DND-41 (cell line): ENCODE measurements around the gene ARRDC4.

Experiments
- ATAC-seq: fragments of 200-7000 bp; cut with Tn5 transposase; 3 replicates; pipeline ENCODE4 v1.9.1; 2021; ENCODE audit warnings: low read depth; ENCODE audit not compliant: insufficient read depth
- DNase-seq: peaks from one replicate; pipeline ENCODE4 v3.0.0-alpha.2; 2020
- H2AFZ ChIP-seq: 2 replicates; pipeline ENCODE4 v1.6.0; 2012; ENCODE audit warnings: low read depth, low read length
- H3K27ac ChIP-seq: 2 replicates; pipeline ENCODE4 v1.5.1; 2012; ENCODE audit warnings: low read length, inconsistent platforms
- H3K27me3 ChIP-seq: fragments of 200-600 bp; sonication (generic); 2 replicates; pipeline ENCODE4 v1.6.0; 2012; ENCODE audit warnings: low read length, mild to moderate bottlenecking, inconsistent platforms; ENCODE audit not compliant: insufficient read depth, poor library complexity
- H3K36me3 ChIP-seq: 2 replicates; pipeline ENCODE4 v1.5.1; 2012; ENCODE audit warnings: low read length, inconsistent platforms; ENCODE audit not compliant: insufficient read depth
- H3K4me1 ChIP-seq: 2 replicates; pipeline ENCODE4 v1.5.1; 2012; ENCODE audit warnings: mild to moderate bottlenecking, low read length; ENCODE audit not compliant: insufficient read depth
- H3K4me2 ChIP-seq: 2 replicates; pipeline ENCODE4 v1.6.0; 2012; ENCODE audit warnings: mild to moderate bottlenecking, moderate library complexity, low read length, inconsistent platforms; ENCODE audit not compliant: insufficient read depth
- H3K4me3 ChIP-seq, 2 experiments: fragments of 200-600 bp in 1 of 2; shearing (Covaris generic) in 1 of 2; 2 replicates each; pipeline ENCODE4 v1.5.1; 2012 to 2016; ENCODE audit warnings: inconsistent platforms in 2 of 2, low read length in 2 of 2, mild to moderate bottlenecking in 2 of 2, low read depth in 1 of 2, moderate library complexity in 1 of 2
- H3K79me2 ChIP-seq: 2 replicates; pipeline ENCODE4 v1.6.0; 2012; ENCODE audit warnings: low read length, inconsistent platforms; ENCODE audit not compliant: insufficient read depth
- H3K9ac ChIP-seq: 2 replicates; pipeline ENCODE4 v1.6.0; 2012; ENCODE audit warnings: low read depth, mild to moderate bottlenecking, inconsistent platforms, low read length, moderate library complexity
- H3K9me3 ChIP-seq: 2 replicates; pipeline ENCODE4 v1.5.1; 2012; ENCODE audit warnings: low read length, moderate library complexity, mild to moderate bottlenecking, inconsistent platforms; ENCODE audit not compliant: insufficient read depth, severe bottlenecking
- H4K20me1 ChIP-seq: 2 replicates; pipeline ENCODE4 v1.6.0; 2012; ENCODE audit warnings: low read length; ENCODE audit not compliant: insufficient read depth
- EZH2 ChIP-seq: IDR thresholded peaks from 3 replicates; pipeline ENCODE4 v1.6.1; 2012; ENCODE audit warnings: borderline replicate concordance, low read depth, mild to moderate bottlenecking, moderate library complexity, low read length, inconsistent platforms; ENCODE audit not compliant: severe bottlenecking
- TF ChIP-seq, protein P1 (sequence below): IDR thresholded peaks from 2 replicates; pipeline ENCODE4 v1.5.1; 2012; ENCODE audit warnings: borderline replicate concordance, low read length, moderate library complexity, mild to moderate bottlenecking; ENCODE audit not compliant: poor library complexity, severe bottlenecking; ENCODE audit errors: extremely low read depth

ARRDC4 gene

DNA sequence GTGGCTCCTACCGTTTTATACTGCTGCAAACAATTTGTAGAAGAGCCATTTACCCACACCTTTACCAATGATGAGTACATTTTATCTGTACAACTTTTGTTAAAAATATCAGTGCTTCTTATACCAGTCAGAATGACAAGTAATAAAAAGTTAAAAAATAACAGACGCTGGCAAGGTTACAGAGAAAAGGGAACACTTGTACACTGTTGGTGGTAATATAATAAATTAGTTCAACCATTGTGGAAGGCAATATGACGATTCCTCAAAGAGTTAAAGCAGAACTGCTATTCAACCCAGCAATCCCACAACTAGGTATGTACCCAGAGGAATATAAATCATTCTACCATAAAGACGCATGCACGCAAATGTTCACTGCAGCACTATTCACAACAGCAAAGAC, 51.9 kb downstream of the ARRDC4 start:
- Histone ChIP-seq H3K4me3 (no peak overlapping the region), H3K9ac (no peak overlapping the region), H3K79me2 (no peaks in the 10 kb centered on the region), H3K9me3 (no peaks in the 10 kb centered on the region), H2AFZ (no peak overlapping the region), H3K4me2 (no peak overlapping the region), H3K27me3 (no peaks in the 10 kb centered on the region), H4K20me1 (no peaks in the 10 kb centered on the region), H3K36me3 (no peaks in the 10 kb centered on the region), H3K4me1 (no peaks in the 10 kb centered on the region), H3K27ac (no peak overlapping the region)
- no peak for DNase-seq
- no peak for ATAC-seq
- TF ChIP-seq, protein P1, sequence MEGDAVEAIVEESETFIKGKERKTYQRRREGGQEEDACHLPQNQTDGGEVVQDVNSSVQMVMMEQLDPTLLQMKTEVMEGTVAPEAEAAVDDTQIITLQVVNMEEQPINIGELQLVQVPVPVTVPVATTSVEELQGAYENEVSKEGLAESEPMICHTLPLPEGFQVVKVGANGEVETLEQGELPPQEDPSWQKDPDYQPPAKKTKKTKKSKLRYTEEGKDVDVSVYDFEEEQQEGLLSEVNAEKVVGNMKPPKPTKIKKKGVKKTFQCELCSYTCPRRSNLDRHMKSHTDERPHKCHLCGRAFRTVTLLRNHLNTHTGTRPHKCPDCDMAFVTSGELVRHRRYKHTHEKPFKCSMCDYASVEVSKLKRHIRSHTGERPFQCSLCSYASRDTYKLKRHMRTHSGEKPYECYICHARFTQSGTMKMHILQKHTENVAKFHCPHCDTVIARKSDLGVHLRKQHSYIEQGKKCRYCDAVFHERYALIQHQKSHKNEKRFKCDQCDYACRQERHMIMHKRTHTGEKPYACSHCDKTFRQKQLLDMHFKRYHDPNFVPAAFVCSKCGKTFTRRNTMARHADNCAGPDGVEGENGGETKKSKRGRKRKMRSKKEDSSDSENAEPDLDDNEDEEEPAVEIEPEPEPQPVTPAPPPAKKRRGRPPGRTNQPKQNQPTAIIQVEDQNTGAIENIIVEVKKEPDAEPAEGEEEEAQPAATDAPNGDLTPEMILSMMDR, result no peak
- no peak for TF ChIP-seq EZH2

DNA sequence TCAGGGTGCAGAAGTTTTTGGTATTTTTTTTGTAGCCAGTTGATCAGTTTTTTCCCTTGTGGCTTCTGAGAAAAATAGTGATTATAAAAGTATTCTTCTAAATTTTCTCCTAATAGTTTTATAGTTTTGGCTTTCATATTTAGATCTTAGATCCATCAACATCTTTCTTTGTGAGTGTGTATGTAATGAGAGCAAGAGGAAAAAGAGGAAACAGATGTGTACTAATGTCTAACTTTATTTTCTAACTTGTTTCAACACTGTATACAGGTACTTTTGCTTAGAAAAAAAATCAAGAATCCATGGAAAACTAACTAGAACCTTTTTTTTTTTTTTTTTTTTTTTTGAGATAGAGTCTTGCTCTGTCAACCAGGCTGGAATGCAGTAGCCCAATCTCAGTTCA, 53.1 kb downstream of the ARRDC4 start:
- Histone ChIP-seq H3K4me2 (no peak overlapping the region), H3K4me1 (no peaks in the 10 kb centered on the region), H3K27me3 (no peaks in the 10 kb centered on the region), H2AFZ (no peak overlapping the region), H3K36me3 (no peaks in the 10 kb centered on the region), H3K79me2 (no peaks in the 10 kb centered on the region), H4K20me1 (no peaks in the 10 kb centered on the region), H3K9ac (no peak overlapping the region), H3K9me3 (no peaks in the 10 kb centered on the region), H3K27ac (no peak overlapping the region), H3K4me3 (no peak overlapping the region)
- no peak for ATAC-seq
- DNase-seq, result no peak
- TF ChIP-seq EZH2, result no peak
- TF ChIP-seq, protein P1, result no peak

GRCh38 chr15:98017150-98017964, 56.9 kb downstream of the ARRDC4 start:
- Histone ChIP-seq H3K4me1 (no peaks in the 10 kb centered on the region), H3K9me3 (no peaks in the 10 kb centered on the region), H3K27me3 (no peaks in the 10 kb centered on the region), H3K9ac (no peak overlapping the region), H3K4me3 (no peak overlapping the region), H3K27ac (no peak overlapping the region), H3K36me3 (no peaks in the 10 kb centered on the region), H2AFZ (no peak overlapping the region), H4K20me1 (no peaks in the 10 kb centered on the region), H3K4me2 (no peak overlapping the region), H3K79me2 (no peaks in the 10 kb centered on the region)
- DNase-seq (no peak), ATAC-seq (no peak)
- no peak for TF ChIP-seq EZH2
- TF ChIP-seq, protein P1, result no peak
